Activated CD8-positive, alpha-beta memory T cell treated with anti-CD3 and anti-CD28 coated beads, Interleukin-2, amount 50 U/mL, for 48 hours (primary cell): Measurements from ENCODE around the gene SEC14L5.
"Not testable (repeated sequence)": the region's sequence is repeated elsewhere in the genome, so short reads cannot be mapped to it uniquely, and the experiment has no call there.

Experiments
- DNase-seq: peaks from one replicate; pipeline ENCODE4 v3.0.0-alpha.2; 2020

The SEC14L5 gene

DNA sequence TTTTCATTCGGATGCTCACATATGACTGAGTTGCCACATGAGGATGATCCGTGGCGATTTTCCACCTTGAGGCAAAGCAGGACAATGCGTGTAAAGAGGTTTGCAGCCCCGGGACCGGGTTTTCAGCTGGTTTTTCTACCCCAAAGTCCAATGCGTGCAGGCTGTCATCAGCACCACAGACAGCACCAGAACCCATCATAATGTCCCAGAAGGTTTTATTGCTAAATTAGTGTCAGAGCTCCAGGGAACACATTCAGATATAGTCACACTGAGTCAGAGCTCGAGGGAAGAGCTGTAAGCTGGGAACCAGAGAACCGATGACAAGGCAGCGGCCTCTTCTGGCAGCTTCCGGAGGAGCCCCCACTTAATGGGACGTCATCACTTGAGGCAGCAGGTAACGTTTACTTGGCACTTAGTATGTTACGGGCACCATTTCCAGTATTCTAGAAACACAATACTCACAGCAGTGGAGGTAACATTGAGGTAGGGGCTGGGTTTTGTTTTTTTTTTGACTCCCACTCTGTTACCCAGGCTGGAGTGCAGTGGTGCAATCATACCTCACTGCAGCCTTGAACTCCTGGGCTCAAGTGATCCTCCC is 84.5 kb downstream of the SEC14L5 start:
- no peak for DNase-seq

DNA sequence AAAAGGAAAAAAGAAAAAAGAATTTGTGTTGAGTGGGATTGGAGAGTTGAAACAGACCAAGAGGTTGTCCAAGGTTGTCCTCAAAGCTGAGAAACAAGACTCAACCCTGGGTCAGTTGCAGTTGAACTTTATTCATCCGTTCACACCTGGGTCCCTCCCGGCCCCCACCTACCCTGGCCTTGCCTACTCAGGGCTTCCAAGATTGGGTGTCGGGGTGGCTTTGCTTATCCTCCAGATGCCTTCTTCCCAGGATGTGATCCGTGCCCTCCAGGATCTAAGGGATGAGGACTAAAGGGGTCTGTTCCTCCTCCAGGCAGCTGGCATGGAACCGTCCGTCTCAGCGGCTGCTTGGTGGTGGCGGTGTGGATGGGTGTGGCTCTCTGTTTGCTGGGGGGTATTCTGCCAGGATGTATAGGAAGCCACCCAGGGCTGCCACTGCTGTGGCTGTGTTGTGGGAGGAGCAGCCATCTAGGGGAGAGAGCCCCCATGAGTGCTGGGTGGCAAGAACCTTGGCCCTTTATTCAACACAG is 85.9 kb downstream of the SEC14L5 start:
- DNase-seq, result no peak

DNA sequence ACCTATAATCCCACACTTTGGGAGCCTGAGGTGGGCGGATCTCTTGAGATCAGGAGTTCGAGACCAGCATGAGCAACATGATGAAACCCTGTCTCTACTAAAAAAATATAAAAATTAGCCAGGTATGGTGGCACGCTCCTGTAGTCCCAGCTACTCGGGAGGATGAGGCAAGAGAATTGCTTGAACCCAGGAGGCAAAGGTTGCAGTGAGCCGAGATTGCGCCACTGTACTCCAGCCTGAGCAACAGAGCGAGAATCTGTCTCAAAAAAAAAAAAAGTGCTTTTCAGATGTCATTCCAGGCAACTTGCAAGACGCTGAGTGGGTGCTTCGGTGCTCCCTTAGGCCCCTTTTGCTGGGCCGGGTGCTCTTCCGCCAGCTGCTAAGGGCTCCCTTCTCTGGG is 86.5 kb downstream of the SEC14L5 start:
- DNase-seq, result not testable (repeated sequence)

DNA sequence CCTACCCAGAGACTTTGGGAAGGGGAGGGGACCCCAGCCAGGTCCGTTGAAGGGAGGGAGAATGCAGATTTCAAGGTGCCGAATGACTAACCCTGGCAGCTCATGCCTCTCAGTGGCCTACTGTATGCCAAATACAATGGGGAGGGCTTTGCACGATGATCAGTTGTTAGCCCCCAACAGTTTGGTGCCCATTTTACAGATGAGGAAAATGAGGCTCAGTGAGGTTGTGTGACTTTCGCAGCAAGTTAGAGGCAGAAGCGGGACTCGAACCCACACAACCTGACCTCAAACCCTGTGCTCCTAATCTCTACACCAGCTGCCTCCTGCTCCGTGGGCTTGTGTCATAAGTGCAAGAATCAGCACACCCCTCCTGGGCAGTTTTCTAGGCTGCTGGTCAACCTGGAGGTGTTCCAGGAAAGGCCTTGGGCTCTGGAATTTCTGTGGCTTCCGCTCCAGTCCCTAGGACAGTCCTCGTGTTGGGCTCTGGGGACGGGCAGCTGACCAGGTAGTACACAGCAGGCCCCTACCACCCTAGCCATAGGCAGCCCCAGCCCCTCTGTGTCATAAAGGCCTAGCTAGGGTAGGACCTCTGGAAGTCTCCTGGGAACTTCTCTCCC is 87.5 kb downstream of the SEC14L5 start:
- no peak for DNase-seq

DNA sequence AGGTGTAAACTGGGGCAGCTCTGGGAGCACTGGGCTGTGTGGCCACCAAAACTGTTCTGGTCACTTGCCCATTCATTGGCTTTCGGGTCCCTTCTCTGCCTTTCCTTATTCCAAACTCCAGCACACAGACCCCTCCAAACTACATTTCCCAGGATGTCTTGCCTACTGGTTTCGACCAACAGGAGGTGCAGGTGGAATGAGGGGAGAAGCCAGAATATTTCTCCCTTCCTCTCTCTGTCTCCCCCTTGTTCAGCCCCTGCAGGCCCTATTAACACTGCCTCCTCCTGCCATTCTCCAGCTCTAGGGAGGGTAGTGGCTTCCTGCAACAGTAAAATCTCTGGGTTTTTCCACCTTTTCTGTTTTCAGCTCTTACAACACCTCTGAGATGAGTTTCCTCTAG is 88.8 kb downstream of the SEC14L5 start:
- DNase-seq, result no peak

DNA sequence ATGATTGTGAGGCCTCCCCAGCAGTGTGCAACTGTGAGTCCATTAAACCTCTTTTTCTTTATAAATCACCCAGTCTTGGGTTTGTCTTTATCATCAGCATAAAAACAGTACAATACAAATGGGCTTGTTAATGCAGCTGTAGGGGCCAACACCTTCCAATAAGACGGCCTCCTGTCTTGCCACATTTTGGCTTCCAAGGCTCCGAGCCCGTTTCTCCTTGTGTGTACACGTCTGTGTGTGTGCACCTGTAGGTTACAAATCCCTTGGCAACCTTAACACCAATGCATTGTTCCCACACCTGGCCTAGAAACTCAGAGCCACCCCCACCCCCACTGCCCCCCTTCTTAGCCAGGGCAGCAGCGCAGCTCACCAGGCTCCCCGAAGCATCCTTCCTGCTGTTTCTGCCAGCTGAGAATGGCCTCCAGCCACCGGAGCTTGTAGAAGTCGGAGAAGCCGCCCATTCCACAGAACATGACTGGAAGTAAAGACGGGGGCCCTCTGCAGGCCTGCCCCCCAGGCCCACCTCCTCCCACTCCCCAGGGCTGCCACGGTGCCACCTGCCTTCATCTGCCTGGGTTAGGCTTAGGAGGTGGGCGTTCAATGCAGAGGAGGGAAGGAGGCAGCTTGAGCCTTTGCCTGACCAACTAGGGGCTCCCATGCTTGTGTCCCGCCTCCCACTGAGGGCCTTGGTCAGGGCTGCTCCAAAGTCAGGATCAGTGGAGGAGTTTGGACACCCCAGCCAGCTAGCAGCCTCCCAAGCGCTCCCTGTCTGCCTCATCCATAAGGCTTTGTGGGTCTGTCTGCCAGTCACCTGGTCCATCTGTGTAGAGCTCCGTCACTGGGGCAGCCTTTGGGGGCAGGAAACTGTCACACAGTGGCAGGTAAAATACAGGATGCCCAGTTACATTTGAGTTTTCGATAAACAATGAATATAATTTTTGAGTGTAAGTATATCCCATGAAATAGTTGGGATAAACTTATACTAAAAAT is 97.0 kb downstream of the SEC14L5 start:
- no peak for DNase-seq

DNA sequence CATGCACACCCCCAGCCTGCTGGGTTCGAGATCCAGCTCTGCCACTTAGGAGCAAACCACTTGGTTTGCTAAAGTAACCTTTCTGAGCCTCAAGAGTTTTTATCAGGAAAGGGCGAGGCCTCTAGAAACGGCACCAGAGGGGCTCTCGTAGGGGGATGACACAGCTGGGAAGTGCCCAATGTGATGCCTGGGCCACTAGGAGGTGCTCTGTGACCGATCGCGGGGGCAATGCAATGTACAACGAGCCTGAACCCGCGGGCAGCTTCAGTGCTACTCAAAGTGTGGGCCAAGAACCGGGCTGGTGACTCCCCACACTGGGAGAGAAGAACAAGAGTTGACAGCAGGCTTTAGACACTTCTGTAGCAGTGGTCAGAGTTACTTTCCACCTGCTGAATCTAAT is 98.2 kb downstream of the SEC14L5 start:
- peak; percentile 72 for DNase-seq

DNA sequence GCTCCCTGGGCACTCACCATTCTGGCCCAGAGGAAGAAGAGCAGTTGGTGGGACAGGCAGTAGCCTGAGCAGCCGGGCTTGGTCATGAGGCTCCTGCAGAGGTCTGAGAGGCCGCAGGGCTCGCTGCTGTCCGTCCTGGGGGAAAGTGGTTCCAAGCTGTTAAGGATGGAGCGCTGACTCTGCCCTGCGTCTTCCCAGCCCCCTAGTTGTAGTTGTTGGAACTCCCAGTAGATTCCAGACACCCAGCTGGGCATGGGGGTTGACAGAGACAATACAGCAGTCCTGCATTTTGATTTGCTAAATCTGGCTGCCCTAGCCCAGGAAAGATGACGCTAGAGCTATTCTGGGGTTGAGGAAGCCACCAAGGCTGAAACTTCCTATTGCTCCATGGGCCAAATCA is 100.3 kb downstream of the SEC14L5 start:
- DNase-seq, result no peak

DNA sequence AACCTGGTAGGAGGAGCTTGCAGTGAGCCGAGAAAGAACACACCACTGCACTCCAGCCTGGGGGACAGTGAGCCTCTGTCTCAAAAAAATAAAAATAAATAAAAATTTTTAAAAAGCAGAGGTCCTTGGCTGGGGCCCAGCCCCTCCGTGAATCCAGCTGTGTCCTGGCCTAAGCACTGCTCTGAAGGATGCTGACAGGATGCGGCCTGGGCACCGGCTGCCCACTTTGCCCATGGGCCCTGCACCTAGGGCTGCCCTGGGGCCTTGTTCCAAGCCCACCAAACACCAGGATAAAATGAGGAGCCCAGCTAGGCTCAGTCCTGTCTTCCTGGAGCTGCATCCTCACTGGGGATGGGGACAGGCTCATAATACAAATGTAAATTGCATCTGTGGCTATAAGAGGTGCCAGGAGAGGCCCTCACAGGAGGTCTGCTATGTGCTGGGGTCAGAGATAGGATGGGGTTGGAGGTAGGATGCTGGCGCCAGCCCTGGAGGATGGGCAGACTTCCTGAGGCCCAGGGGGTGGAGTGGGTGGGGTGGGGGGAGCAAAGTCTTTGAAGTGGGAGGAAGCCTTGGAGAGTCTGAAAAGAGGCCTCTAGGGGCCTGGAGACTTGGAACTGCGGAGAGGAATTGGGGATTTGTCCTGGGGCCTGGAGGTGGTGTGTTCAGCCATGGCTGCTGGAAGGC is 101.4 kb downstream of the SEC14L5 start:
- no peak for DNase-seq

DNA sequence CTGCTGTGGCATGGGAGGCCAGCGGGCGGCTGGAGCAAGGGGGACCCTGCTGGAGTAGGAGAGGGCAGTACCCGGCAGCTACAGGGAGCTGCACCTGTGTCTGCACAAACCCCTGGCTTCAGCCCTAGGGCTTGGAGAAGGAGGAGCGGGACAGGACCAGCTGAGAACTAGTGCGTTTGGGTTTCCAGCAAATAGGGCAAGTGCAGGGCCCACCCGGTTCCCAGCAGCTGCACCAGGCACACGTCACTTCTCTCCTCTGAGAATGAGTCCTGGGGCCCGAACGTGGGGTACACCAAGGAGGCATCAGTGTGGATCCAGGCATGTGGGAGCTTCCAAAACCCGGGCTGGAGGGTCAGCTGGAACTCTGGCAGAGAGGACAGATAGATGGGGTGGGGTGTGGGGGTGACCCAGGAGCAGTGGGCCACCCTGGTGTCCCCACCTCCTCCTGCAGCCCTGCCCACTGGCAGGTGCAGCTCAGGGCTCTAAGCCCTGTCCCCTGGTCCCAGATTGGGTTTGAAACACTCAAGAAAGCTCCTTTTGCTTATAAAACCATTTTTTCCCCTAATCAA is 102.0 kb downstream of the SEC14L5 start:
- no peak for DNase-seq

DNA sequence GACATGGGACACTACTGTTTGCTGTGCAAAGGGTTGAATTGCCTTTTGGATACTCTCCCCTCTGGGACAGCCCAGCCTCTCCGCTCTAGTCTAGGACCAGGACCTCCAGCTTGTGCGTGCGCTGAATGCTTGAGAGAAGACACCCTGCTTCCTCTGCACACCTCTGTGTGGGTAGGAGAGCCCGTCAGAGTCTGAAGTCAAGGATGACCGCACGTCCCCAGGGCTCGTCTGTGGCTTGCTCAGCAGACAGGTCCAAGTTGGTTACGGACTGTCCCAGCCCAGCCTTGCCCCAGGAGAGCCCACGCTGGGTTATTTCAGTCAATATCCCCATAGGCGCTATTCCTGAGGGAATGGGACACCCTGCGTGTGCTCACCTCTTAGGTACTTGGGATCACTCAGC is 103.9 kb downstream of the SEC14L5 start:
- no peak for DNase-seq

DNA sequence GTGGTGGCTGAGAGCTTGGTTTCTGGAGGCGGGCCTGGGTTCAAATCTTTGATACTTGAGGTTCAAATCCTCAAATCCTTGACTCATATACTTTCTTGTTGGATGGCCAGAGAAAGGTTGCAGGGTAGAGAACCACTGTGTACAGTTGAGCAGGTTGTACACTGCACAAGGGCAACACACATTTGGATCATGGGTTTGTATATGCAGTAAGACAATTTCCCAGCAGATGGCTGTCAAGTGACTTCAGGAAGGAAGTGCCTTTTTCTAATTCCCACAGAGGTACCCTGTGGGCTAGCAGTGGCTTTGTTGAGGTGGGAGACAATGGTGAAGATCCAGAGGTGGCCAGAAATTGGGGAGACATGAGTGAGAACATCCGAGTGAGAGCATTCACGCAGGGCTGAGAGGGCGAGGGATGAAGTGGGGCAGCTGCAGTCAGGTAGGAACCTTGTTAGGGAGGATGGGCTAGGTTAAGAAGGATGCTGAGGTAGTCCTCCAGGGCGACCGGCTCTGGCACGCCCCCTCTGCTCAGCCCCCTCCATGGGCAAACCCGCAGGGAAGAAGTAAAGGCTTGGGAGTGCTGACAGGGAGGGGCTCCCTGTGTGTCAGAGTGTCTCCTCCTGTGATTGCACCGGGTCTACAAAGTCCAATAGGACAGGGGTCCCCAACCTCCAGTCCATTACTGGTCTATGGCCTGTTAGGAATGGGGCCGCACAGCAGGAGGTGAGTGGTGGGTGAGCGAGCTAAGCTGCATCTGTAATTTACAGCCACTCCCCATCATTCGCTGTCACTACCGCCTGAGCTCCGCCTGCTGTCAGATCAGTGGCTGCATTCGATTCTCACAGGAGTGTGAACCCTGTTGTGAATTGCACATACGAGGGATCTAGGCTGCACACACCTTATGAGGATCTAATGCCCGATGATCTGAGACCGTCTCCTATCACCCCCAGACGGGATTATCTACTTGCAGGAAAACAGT is 104.9 kb downstream of the SEC14L5 start:
- DNase-seq, result no peak

DNA sequence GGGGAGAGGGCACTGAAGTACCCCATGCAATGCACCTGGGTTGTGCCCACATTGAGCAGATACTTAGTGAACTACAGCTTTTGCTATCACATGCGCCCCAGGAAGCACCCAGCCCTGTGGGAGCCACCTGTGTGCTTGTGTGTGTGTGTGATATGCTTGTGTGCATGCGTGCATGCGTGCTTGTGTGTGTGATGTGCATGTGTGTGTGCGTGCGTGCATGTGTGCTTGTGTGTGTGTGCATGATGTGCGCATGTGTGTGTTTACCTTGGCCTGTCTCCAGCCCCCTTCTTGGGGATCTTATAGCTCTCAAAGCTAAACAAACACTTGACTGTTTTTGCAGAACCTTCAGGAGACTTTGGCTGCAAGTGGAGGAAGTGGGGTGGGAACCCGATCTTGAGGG is 106.8 kb downstream of the SEC14L5 start:
- DNase-seq, result no peak

DNA sequence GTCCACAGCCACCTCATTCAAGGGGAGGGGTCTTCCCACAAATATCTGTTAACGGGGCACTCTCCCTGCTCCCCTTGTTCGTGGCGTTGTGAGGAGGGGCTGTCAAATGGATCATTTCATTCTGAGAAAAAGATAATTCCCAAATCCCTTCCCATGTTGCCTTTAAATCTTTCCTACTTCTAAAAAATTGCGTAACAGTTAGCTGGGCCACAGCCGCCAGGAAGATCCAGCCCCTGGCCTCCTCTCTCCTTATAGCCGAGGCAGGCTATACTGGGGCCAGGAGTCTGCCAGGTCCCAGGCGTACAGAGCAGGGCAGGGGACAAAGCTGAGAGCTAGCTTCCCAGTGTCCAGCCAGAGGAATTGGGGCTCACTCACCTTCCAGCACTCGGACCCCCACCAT is 107.2 kb downstream of the SEC14L5 start:
- no peak for DNase-seq

DNA sequence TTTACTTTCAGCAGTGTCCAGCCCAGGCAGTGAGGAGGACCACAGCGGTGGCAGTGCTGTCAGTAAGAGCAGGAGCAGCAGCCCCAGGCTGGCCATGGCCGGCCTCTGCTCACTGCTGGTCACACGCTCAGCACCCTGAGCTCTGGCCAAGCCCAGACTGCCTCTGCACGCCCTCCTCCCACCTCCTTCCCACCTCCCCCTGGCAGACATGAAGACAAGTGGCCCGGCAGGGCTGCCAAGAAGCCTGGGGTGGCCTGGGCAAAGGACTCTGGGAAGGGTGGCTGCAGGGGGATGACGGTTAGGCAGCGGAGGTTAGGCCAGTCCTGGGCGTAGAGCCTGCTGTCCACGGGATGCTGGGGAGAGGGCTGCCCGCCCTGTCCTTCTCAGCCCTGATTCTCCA is 107.7 kb downstream of the SEC14L5 start, which contains the start of gene C16orf89:
C16orf89 (minus strand) TSS at position 144 of the 400 bp plus-strand sequence; CDS start at position 96, 48 bp downstream.
- DNase-seq, result no peak

DNA sequence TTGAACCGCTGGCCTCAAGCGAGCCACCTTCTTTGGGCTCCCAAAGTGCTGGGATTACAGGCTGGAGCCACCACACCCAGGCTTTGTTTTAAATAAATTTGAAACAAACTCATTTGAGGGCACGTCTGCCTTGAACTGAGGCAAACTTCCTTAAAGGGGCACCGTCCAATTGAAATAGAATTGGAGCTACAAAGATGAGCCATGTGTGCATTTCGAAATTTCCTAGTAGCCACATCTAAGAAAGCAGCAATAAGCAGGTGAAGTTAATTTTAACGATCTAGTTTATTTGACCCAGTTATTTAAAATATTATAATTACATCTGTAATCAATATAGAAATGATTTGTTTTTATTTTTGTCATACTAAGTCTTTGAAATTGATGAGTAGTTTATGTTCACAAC is 108.4 kb downstream of the SEC14L5 start:
- no peak for DNase-seq
